Prostate gland (tissue), 2 donors: Measurements from ENCODE around the gene MLN. TPM values are rescaled to one million over a fixed set of nuclear protein-coding genes. Genes with fewer than 3 reads are reported as not detected.

Experiments
- DNase-seq: peaks from one replicate; pipeline ENCODE4 v3.0.0-alpha.2; 2019; ENCODE audit warnings: low spot score
- H3K27ac ChIP-seq, 2 donors: fragments of 200-600 bp; sonication (generic); 2 replicates each; pipeline ENCODE4 v1.5.1; 2017 to 2019
- H3K27me3 ChIP-seq: fragments of 200-600 bp; sonication (generic); replicated peaks from 2 replicates; pipeline ENCODE4 v1.5.1; 2019; ENCODE audit not compliant: insufficient read depth
- H3K36me3 ChIP-seq, 2 donors: fragments of 200-600 bp; sonication (generic); 1 replicate in 1 of 2; 2 replicates in 1 of 2; pipeline versions ENCODE4 v1.5.1 to v1.8.1; 2017 to 2019
- H3K4me1 ChIP-seq: fragments of 200-600 bp; sonication (generic); replicated peaks from 2 replicates; pipeline ENCODE4 v1.5.1; 2019
- H3K4me3 ChIP-seq, 2 donors: fragments of 200-600 bp; sonication (generic); 2 replicates each; pipeline ENCODE4 v1.5.1; 2017 to 2019
- H3K9me3 ChIP-seq: fragments of 200-600 bp; sonication (generic); 2 replicates; pipeline ENCODE4 v1.5.1; 2017
- POLR2A ChIP-seq: fragments of 450-650 bp; IDR thresholded peaks from one replicate; pipeline ENCODE4 v1.6.1; 2016; ENCODE audit warnings: antibody characterized with exemption, mild to moderate bottlenecking
- POLR2AphosphoS5 ChIP-seq: sonication (generic); formaldehyde crosslinking; IDR thresholded peaks from one replicate; pipeline ENCODE4 v1.6.1; 2017; ENCODE audit warnings: antibody characterized with exemption
- WGBS: methylation state at CpG from one replicate; pipeline ENCODE4 v1.1.5; 2018; 5-methylcytosine and 5-hydroxymethylcytosine counted together
- intact Hi-C: fragments of 100-400 bp; cut with DNase I; formaldehyde crosslinking; loops from one replicate; pipeline ENCODE4 v1.14.2; 2022
- total RNA-seq, 2 donors: library from RNA; depleted of rRNA; stranded (reverse); fragments of >200 nt; gene quantifications; one replicate each; pipeline ENCODE4 v1.1.0, GENCODE V29; 2016
- TF ChIP-seq, protein P1 (sequence below), 4 experiments: fragments of 200-600 bp in 2 of 4; fragments of 450-650 bp in 2 of 4; sonication (generic) in 2 of 4; IDR thresholded peaks; 1 replicate in 3 of 4; 2 replicates in 1 of 4; pipeline ENCODE4 v1.5.1; 2016 to 2019; ENCODE audit warnings: antibody characterized with exemption in 4 of 4, mild to moderate bottlenecking in 2 of 4, moderate library complexity in 2 of 4

MLN gene
- total RNA-seq, 2 donors from 2014 or later, result not detected

DNA sequence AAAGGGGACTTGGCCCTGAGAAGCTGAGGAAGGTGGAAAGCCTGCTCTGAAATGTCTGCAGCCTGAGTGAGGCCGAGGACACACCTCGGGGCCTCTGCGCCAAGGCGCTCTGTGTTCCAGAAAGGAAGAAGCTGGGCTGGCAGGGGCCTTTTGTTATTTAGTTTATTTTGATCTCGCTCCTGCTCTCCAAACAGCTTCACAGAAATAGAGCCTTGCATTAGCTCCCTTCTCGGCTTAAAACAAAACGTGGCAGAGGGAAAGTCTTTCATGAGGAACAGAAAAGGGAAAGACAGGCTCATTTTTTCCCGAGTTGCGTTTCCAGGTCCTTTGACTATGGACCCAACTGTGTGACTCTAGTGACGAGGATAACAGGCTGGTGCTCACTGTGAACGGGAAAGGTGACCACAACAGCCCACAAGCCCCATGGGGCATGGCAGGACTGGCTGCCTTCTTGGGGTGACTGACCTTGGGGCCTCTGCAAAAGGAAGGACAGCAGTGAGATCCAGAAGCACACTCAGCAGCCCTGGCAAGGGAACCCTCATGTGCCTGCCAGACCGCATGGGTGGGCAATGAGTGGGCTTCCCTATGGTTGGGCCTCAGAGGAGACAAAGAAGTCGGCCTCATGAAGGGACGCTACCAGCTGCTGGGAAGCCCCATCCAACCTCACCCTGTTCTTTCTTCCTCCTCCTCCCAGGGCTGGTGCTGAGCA is 33.5 kb downstream of the MLN start:
- Histone ChIP-seq H3K27me3 (no peaks in the 10 kb centered on the region), H3K4me3 (no peak overlapping the region), H3K9me3 (no peaks in the 10 kb centered on the region), H3K4me1 (peaks cover 30% of the 10 kb centered on the region), H3K36me3 (peaks cover 0 to 13% of the 10 kb centered on the region in 2 donors), H3K27ac (peak overlapping the region; percentile 72 to 75)
- intact Hi-C loops, result no loop called here
- DNase-seq, result peak; percentile 39
- peak; percentile 20 for TF ChIP-seq POLR2AphosphoS5
- TF ChIP-seq, protein P1, sequence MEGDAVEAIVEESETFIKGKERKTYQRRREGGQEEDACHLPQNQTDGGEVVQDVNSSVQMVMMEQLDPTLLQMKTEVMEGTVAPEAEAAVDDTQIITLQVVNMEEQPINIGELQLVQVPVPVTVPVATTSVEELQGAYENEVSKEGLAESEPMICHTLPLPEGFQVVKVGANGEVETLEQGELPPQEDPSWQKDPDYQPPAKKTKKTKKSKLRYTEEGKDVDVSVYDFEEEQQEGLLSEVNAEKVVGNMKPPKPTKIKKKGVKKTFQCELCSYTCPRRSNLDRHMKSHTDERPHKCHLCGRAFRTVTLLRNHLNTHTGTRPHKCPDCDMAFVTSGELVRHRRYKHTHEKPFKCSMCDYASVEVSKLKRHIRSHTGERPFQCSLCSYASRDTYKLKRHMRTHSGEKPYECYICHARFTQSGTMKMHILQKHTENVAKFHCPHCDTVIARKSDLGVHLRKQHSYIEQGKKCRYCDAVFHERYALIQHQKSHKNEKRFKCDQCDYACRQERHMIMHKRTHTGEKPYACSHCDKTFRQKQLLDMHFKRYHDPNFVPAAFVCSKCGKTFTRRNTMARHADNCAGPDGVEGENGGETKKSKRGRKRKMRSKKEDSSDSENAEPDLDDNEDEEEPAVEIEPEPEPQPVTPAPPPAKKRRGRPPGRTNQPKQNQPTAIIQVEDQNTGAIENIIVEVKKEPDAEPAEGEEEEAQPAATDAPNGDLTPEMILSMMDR (IDR thresholded peaks at IDR 0.05), result no peak
- WGBS, result 18% methylated on average over 14 of the region's 14 CpGs

DNA sequence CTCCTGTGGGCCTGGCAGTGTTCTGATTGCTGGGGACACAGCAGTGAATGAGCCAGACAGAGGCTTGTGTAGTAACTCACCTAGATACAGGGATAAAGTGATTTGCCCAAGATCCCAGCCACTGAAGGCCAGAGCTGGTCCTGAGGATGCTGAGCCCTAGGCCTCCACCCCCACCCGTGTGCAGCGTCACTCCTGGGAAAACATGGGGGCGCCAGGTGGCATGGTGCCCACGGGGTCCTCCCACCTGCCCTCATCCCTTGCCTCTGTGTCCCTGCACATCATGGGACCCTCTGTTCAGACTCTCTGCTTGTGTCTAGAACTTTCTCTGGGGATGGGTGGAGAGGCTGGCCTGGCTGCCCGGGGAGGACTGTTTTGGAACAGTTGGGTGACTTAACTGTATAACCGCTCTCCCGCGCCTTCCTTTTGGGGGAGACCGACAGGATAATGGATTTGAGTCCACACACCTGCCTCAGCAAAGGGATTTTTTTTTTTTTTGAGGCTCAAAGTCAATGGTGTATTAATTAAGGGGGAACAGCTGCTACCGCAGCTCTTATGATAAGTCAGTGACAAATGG is 34.5 kb downstream of the MLN start:
- no peak for DNase-seq
- TF ChIP-seq POLR2AphosphoS5 (no peak), POLR2A (no peak)
- TF ChIP-seq, protein P1 (IDR thresholded peaks at IDR 0.05), result no peak
- H3K36me3 ChIP-seq, result peaks cover 0 to 6% of the 10 kb centered on the region in 2 donors
- WGBS, result 71% methylated on average over 10 of the region's 10 CpGs
- H3K4me3 ChIP-seq, result no peak overlapping the region
- peaks cover 30% of the 10 kb centered on the region for H3K4me1 ChIP-seq
- H3K27me3 ChIP-seq, result no peaks in the 10 kb centered on the region
- intact Hi-C loops, result loop anchor here (5.0 kb wide), 1 partner anchor 383 kb away; no protein-coding TSS in a partner anchor
- H3K9me3 ChIP-seq, result no peaks in the 10 kb centered on the region
- peak overlapping the region; percentile 72 to 75 for H3K27ac ChIP-seq

DNA sequence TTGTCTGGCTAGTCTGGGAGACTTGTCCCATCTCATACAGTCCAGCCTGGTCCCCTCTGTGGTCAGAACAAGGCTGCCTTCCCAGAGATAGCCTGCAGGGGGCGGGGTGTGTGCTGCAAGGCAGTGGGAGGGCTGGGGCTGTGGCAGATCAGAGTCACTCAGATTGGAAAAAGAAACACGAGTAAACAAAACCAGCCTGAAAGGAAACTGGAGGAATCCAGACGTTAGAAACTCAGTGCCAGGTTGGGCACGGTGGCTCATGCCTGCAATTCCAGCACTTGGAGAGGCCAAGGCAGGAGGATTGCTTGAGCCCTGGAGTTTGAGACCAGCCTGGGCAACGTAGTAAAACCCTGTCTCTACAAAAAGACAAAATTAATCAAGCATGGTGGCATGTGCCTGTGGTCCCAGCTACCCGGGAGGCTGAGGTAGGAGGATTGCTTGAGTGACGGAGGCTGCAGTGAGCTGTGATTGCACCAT is 35.1 kb downstream of the MLN start:
- peak; percentile 63 for TF ChIP-seq POLR2AphosphoS5
- TF ChIP-seq, protein P1 (IDR thresholded peaks at IDR 0.05), result peak; percentile 34 to 81 (median 78)
- no peak for TF ChIP-seq POLR2A
- intact Hi-C loops, result loop anchor here (5.0 kb wide), 1 partner anchor 384 kb away; no protein-coding TSS in a partner anchor
- peaks cover 30% of the 10 kb centered on the region for H3K4me1 ChIP-seq
- H3K27me3 ChIP-seq, result no peaks in the 10 kb centered on the region
- no peak overlapping the region for H3K4me3 ChIP-seq
- 40% methylated on average over 7 of the region's 7 CpGs for WGBS
- no peaks in the 10 kb centered on the region for H3K9me3 ChIP-seq
- peak overlapping the region; percentile 26 to 75 for H3K27ac ChIP-seq
- DNase-seq, result peak; percentile 79
- H3K36me3 ChIP-seq, result peaks cover 0 to 3% of the 10 kb centered on the region in 2 donors

DNA sequence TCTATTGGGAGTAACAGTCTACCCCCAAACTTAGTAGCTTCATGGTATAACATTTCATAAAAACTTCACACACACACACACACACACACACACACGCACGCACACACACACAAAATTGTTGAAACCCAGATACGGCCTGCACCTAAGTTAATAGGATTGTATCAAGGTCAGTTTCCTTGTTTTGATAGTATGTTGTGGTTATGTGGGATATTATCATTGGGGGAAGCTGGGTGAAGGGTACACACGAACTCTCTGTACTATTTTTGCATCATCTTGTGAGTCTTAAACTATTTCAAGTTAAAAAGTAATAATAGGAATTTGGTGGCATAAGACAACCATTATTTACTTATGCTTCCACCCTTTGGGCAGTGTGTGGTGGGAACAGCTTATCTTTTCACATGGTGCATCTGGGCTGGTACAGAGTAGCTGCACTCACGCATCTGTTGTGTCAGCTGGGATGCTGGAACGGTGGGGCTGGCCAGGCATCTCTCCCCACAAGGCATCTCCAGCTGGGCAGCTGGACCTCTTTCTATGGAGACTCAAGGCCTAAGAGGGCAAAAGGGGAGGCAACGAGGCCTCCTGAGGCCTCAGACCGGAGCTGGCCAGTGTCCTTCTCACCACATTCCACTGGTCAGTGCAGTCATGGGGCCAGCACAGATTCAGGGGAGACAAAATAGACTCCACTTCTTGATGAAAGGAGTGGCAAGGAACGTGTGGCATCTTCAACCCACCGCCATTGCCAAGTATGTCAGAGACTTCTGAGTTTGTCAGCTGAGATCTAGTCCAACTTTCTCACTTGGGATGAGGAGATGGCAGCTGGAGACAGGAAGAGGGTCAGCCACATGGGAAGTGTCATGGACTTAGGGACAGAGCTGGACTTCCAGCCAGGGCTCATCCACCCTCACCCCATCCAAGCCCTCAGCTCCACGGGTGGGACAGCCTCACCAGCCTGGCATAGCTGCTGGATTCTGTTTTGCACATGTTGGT is 36.6 kb downstream of the MLN start:
- no peaks in the 10 kb centered on the region for H3K27me3 ChIP-seq
- H3K9me3 ChIP-seq, result no peaks in the 10 kb centered on the region
- peaks cover 23% of the 10 kb centered on the region for H3K4me1 ChIP-seq
- intact Hi-C loops, result loop anchor here (5.0 kb wide), 1 partner anchor 385 kb away; no protein-coding TSS in a partner anchor
- no peak overlapping the region for H3K27ac ChIP-seq
- TF ChIP-seq, protein P1 (IDR thresholded peaks at IDR 0.05), result no peak
- no peak for TF ChIP-seq POLR2A
- no peak for TF ChIP-seq POLR2AphosphoS5
- 84% methylated on average over 11 of the region's 11 CpGs for WGBS
- DNase-seq, result no peak
- H3K36me3 ChIP-seq, result no peaks in the 10 kb centered on the region
- H3K4me3 ChIP-seq, result no peak overlapping the region
